ENCODE data around the gene UBIAD1. TPM values are rescaled to one million over a fixed set of nuclear protein-coding genes. Genes with fewer than 3 reads are reported as not detected.

UBIAD1 gene
- total and polyA plus RNA-seq, 9 of the 15 experiments (the other 6 are each of a cell fraction or from before 2014, with no cell fraction given) = 6.2 to 34.3 (median 22.3) TPM

- peak; percentile 51 for TF ChIP-seq HNRNPK (IDR thresholded peaks at IDR 0.05; ENCODE audit: low read depth, low read length, poor library complexity, severe bottlenecking)
- TF ChIP-seq NFXL1 (CRISPR knock-in tag; IDR thresholded peaks at IDR 0.05) = no peak
- TF ChIP-seq, protein P1, sequence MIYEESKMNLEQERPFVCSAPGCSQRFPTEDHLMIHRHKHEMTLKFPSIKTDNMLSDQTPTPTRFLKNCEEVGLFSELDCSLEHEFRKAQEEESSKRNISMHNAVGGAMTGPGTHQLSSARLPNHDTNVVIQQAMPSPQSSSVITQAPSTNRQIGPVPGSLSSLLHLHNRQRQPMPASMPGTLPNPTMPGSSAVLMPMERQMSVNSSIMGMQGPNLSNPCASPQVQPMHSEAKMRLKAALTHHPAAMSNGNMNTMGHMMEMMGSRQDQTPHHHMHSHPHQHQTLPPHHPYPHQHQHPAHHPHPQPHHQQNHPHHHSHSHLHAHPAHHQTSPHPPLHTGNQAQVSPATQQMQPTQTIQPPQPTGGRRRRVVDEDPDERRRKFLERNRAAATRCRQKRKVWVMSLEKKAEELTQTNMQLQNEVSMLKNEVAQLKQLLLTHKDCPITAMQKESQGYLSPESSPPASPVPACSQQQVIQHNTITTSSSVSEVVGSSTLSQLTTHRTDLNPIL (CRISPR knock-in tag; IDR thresholded peaks at IDR 0.05) = no peak
- TF ChIP-seq ZNF212 (CRISPR knock-in tag; IDR thresholded peaks at IDR 0.05) = no peak
- no peak for TF ChIP-seq ZHX1 (conservative IDR thresholded peaks at IDR 0.05; ENCODE audit: low read length)
- peak; percentile 18; the same call in 1 of the 2 replicates for TF ChIP-seq JUND (IDR thresholded peaks at IDR 0.05; ENCODE audit: borderline replicate concordance, low read depth, low read length)
- TF ChIP-seq JUND (tag; IDR thresholded peaks at IDR 0.05; ENCODE audit: borderline replicate concordance, low read depth, low read length) = no peak
- no peak for TF ChIP-seq TCFL5 (CRISPR knock-in tag; conservative IDR thresholded peaks at IDR 0.05)
- no peak for TF ChIP-seq ZNF3 (CRISPR knock-in tag; IDR thresholded peaks at IDR 0.05)
- no peak for TF ChIP-seq POLR2B (IDR thresholded peaks at IDR 0.05; ENCODE audit: low read depth, partially characterized antibody)
- no peak for TF ChIP-seq ETV1 (tag; conservative IDR thresholded peaks at IDR 0.05; ENCODE audit: low read depth)
- TF ChIP-seq ZNF644 (tag; IDR thresholded peaks at IDR 0.05; ENCODE audit: low read depth) = no peak
- no peak for TF ChIP-seq LEF1 (IDR thresholded peaks at IDR 0.05)
- TF ChIP-seq MYC (IDR thresholded peaks at IDR 0.05; ENCODE audit: low read depth, low read length) = no peak
- no peak for TF ChIP-seq MYC (CRISPR knock-in tag; IDR thresholded peaks at IDR 0.05; ENCODE audit: borderline replicate concordance, low read depth)
- TF ChIP-seq PHF20 (IDR thresholded peaks at IDR 0.05; ENCODE audit: partially characterized antibody) = no peak
- TF ChIP-seq ZNF263 (CRISPR knock-in tag; IDR thresholded peaks at IDR 0.05; ENCODE audit: borderline replicate concordance) = peak; percentile 84
- no peak for TF ChIP-seq PML (IDR thresholded peaks at IDR 0.05; ENCODE audit: low read length)
- TF ChIP-seq NR2F6 (CRISPR knock-in tag; IDR thresholded peaks at IDR 0.05) = no peak
- TF ChIP-seq, protein P2, sequence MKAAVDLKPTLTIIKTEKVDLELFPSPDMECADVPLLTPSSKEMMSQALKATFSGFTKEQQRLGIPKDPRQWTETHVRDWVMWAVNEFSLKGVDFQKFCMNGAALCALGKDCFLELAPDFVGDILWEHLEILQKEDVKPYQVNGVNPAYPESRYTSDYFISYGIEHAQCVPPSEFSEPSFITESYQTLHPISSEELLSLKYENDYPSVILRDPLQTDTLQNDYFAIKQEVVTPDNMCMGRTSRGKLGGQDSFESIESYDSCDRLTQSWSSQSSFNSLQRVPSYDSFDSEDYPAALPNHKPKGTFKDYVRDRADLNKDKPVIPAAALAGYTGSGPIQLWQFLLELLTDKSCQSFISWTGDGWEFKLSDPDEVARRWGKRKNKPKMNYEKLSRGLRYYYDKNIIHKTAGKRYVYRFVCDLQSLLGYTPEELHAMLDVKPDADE (conservative IDR thresholded peaks at IDR 0.05; ENCODE audit: control insufficient read depth, low read depth, low read length) = no peak
- TF ChIP-seq ZNF639 (CRISPR knock-in tag; conservative IDR thresholded peaks at IDR 0.05 in 1 of 2, IDR thresholded peaks at IDR 0.05 in 1 of 2) = no peak
- TF ChIP-seq KLF10 (CRISPR knock-in tag; IDR thresholded peaks at IDR 0.05) = no peak
These were observed 64.6 kb downstream of the UBIAD1 start (continued) for GRCh38 chr1:11337580-11338073.
